SK-N-SH treated with all-trans-retinoic acid at 6 μM for 48 hours (cell line): ENCODE data around the gene KMT2A.

Experiments used
- ARNTL ChIP-seq: fragments of 450-650 bp; formaldehyde crosslinking; IDR thresholded peaks from 2 replicates; pipeline ENCODE4 v1.5.0; 2020; ENCODE audit warnings: low read depth, mild to moderate bottlenecking, moderate library complexity, borderline replicate concordance
- BACH2 ChIP-seq: fragments of 250-450 bp; sonication (Bioruptor Pico); IDR thresholded peaks from 2 replicates; pipeline ENCODE4 v1.9.0; 2021; ENCODE audit warnings: mild to moderate bottlenecking, borderline replicate concordance
- ESRRG ChIP-seq: fragments of 250-450 bp; sonication (Bioruptor Pico); IDR thresholded peaks from 2 replicates; pipeline ENCODE4 v1.6.1; 2021; ENCODE audit warnings: mild to moderate bottlenecking
- GLIS3 ChIP-seq: fragments of 250-450 bp; sonication (Bioruptor Pico); IDR thresholded peaks from 2 replicates; pipeline ENCODE4 v1.5.0; 2020; ENCODE audit warnings: mild to moderate bottlenecking, moderate library complexity
- ISL1 ChIP-seq: fragments of 250-450 bp; sonication (Bioruptor Pico); IDR thresholded peaks from 2 replicates; pipeline ENCODE4 v2.1.2; 2022; ENCODE audit warnings: mild to moderate bottlenecking, moderate library complexity
- RARB ChIP-seq: fragments of 250-450 bp; sonication (Bioruptor Pico); IDR thresholded peaks from 2 replicates; pipeline ENCODE4 v1.8.0; 2021; ENCODE audit warnings: mild to moderate bottlenecking, moderate library complexity
- TCF4 ChIP-seq: fragments of 250-450 bp; sonication (Bioruptor Pico); IDR thresholded peaks from 2 replicates; pipeline ENCODE4 v1.8.0; 2021; ENCODE audit warnings: mild to moderate bottlenecking, moderate library complexity, borderline replicate concordance
- TOX ChIP-seq: fragments of 250-450 bp; sonication (Bioruptor Pico); IDR thresholded peaks from 2 replicates; pipeline ENCODE4 v1.8.0; 2021; ENCODE audit warnings: mild to moderate bottlenecking, moderate library complexity, borderline replicate concordance
- ZFP3 ChIP-seq: fragments of 250-450 bp; sonication (Bioruptor Pico); IDR thresholded peaks from 2 replicates; pipeline ENCODE4 v1.5.0; 2020; ENCODE audit warnings: mild to moderate bottlenecking, moderate library complexity
- ZFP30 ChIP-seq: fragments of 450-650 bp; formaldehyde crosslinking; IDR thresholded peaks from 2 replicates; pipeline ENCODE4 v1.5.0; 2022; ENCODE audit warnings: mild to moderate bottlenecking, moderate library complexity
- TF ChIP-seq, protein P1 (sequence below): fragments of 250-450 bp; sonication (Bioruptor Pico); IDR thresholded peaks from 2 replicates; pipeline ENCODE4 v1.5.1; 2020; ENCODE audit warnings: low read depth, mild to moderate bottlenecking, moderate library complexity
- TF ChIP-seq, protein P2 (sequence below): fragments of 250-450 bp; sonication (Bioruptor Pico); IDR thresholded peaks from 2 replicates; pipeline ENCODE4 v1.8.0; 2020; ENCODE audit warnings: mild to moderate bottlenecking, moderate library complexity, borderline replicate concordance
- TF ChIP-seq, protein P3 (sequence below): fragments of 250-450 bp; sonication (Bioruptor Pico); IDR thresholded peaks from 2 replicates; pipeline ENCODE4 v1.8.0; 2021; ENCODE audit warnings: low read depth, mild to moderate bottlenecking, moderate library complexity, borderline replicate concordance

DNA sequence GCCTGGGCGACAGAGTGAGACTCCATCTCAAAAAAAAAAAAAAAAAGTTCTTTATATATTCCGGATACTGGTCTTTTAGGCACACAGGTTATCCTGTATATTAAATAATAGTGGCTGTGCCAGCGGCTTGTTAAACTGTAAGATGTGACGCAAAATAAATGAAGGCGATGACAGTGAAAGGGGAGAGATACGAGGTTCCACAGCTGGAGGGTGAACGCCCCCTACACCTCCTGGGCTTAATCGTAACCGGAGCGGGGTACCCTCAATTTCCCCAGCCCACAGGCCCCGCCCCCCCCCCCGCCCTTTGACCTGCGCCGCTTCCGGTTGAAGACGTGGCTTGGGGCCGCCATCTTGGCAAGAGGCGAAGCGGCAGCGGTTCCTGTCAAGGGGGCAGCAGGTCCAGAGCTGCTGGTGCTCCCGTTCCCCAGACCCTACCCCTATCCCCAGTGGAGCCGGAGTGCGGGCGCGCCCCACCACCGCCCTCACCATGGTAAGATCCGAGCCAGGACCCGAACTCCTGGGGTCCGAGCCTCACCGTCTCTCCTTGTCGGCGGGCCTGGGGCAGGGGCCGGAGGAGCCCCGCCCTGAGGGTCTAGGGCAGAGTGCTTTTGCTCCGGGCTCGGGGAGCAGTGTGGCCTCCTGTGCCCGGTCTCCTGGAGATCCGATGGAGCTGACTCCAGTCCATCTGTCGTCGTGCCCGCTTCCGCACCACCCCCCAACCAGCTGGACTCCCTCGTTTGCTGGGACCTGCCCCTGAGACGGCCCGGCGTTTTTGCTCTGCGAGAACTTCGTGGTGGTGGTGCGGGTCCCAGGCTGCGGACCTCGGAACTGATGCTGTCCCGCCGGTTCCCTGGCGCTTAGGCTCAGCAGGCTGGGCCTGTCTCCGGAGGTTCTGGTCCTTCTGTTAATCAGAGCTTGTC is 136.0 kb downstream of the KMT2A start, which contains the start of gene ARCN1:
- TF ChIP-seq, protein P1, sequence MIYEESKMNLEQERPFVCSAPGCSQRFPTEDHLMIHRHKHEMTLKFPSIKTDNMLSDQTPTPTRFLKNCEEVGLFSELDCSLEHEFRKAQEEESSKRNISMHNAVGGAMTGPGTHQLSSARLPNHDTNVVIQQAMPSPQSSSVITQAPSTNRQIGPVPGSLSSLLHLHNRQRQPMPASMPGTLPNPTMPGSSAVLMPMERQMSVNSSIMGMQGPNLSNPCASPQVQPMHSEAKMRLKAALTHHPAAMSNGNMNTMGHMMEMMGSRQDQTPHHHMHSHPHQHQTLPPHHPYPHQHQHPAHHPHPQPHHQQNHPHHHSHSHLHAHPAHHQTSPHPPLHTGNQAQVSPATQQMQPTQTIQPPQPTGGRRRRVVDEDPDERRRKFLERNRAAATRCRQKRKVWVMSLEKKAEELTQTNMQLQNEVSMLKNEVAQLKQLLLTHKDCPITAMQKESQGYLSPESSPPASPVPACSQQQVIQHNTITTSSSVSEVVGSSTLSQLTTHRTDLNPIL (CRISPR knock-in tag), result no peak
- TF ChIP-seq GLIS3 (CRISPR knock-in tag) (no peak), ARNTL (CRISPR knock-in tag) (no peak), ISL1 (no peak), ZFP30 (CRISPR knock-in tag) (no peak), ZFP3 (no peak), BACH2 (CRISPR knock-in tag) (no peak), TOX (no peak), ESRRG (CRISPR knock-in tag) (no peak), TCF4 (CRISPR knock-in tag) (no peak), RARB (no peak)
- TF ChIP-seq, protein P2, sequence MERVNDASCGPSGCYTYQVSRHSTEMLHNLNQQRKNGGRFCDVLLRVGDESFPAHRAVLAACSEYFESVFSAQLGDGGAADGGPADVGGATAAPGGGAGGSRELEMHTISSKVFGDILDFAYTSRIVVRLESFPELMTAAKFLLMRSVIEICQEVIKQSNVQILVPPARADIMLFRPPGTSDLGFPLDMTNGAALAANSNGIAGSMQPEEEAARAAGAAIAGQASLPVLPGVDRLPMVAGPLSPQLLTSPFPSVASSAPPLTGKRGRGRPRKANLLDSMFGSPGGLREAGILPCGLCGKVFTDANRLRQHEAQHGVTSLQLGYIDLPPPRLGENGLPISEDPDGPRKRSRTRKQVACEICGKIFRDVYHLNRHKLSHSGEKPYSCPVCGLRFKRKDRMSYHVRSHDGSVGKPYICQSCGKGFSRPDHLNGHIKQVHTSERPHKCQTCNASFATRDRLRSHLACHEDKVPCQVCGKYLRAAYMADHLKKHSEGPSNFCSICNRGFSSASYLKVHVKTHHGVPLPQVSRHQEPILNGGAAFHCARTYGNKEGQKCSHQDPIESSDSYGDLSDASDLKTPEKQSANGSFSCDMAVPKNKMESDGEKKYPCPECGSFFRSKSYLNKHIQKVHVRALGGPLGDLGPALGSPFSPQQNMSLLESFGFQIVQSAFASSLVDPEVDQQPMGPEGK (CRISPR knock-in tag), result no peak
- TF ChIP-seq, protein P3, sequence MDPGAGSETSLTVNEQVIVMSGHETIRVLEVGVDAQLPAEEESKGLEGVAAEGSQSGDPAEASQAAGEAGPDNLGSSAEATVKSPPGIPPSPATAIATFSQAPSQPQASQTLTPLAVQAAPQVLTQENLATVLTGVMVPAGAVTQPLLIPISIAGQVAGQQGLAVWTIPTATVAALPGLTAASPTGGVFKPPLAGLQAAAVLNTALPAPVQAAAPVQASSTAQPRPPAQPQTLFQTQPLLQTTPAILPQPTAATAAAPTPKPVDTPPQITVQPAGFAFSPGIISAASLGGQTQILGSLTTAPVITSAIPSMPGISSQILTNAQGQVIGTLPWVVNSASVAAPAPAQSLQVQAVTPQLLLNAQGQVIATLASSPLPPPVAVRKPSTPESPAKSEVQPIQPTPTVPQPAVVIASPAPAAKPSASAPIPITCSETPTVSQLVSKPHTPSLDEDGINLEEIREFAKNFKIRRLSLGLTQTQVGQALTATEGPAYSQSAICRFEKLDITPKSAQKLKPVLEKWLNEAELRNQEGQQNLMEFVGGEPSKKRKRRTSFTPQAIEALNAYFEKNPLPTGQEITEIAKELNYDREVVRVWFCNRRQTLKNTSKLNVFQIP (CRISPR knock-in tag), result no peak
